ENCODE measurements around the gene NALCN. TPM values are rescaled to one million over a fixed set of nuclear protein-coding genes. Genes with fewer than 3 reads are reported as not detected.

NALCN gene
- total RNA-seq, 2 experiments from 2014 or later = not detected

DNA sequence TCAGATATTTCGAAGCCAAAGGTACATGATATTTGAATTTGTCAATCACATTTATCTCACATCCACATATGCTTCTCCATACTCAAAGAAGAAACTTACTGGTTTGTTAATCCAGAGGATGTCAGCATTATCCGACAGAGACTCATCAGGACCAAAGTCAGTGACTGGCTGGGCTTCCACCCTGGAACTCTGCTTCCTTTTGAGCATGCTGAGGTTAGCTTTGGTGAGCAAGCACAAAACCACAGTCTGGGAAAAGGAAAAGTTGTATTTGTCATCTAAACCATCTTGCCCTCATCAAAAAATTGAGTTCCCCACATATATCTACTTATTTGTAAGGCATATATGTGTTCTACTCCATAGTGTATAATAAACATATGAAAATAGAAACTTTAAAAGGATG, 17.4 kb downstream of the NALCN start:
- POLR2A ChIA-PET = no interaction called here

DNA sequence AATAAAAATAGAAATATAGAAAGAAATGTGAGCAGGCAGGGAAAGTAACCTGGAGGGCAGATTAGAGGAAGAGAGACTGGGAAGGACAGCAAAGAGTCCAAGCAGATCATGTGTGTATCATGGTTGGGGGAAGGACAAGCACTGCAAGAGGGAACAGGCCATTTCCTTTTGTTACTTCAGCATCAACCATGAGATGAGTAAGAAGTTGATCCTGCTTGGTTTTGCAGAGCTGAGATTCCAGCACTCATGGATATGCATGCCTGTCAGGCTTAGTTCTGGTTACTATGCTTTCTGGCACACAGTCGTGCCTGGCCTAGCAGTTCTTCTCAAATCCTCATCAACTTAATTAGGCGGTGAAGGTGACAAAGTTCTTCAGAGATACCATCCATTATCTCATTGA, 18.1 kb downstream of the NALCN start:
- Histone ChIP-seq H3K4me3 (ENCODE audit: low read length) (no peak overlapping the region), H3K9me3 (ENCODE audit: control insufficient read depth in 1 of 2, insufficient read depth in 1 of 2, low read length in 2 of 2) (no peaks in the 10 kb centered on the region), H3K27ac (ENCODE audit: low read depth in 1 of 2, low read length in 2 of 2) (no peak overlapping the region), H3K36me3 (ENCODE audit: insufficient read depth, low read length) (no peaks in the 10 kb centered on the region), H3K27me3 (ENCODE audit: control insufficient read depth in 1 of 2, insufficient read depth in 2 of 2, low read length in 2 of 2) (no peaks in the 10 kb centered on the region), H3K4me1 (ENCODE audit: insufficient read depth, low read length) (no peaks in the 10 kb centered on the region)
- DNase-seq (no peak), ATAC-seq (ENCODE audit: poor library complexity) (no peak)
- Mint-ChIP-seq H3K27me3 (no peaks in the 10 kb centered on the region), H3K27ac (no peak overlapping the region), H3K4me3 (no peak overlapping the region), H3K36me3 (ENCODE audit: low read depth) (no peaks in the 10 kb centered on the region), H3K4me1 (ENCODE audit: low read depth) (no peaks in the 10 kb centered on the region), H3K9me3 (no peaks in the 10 kb centered on the region)
- TF ChIP-seq, protein P1, sequence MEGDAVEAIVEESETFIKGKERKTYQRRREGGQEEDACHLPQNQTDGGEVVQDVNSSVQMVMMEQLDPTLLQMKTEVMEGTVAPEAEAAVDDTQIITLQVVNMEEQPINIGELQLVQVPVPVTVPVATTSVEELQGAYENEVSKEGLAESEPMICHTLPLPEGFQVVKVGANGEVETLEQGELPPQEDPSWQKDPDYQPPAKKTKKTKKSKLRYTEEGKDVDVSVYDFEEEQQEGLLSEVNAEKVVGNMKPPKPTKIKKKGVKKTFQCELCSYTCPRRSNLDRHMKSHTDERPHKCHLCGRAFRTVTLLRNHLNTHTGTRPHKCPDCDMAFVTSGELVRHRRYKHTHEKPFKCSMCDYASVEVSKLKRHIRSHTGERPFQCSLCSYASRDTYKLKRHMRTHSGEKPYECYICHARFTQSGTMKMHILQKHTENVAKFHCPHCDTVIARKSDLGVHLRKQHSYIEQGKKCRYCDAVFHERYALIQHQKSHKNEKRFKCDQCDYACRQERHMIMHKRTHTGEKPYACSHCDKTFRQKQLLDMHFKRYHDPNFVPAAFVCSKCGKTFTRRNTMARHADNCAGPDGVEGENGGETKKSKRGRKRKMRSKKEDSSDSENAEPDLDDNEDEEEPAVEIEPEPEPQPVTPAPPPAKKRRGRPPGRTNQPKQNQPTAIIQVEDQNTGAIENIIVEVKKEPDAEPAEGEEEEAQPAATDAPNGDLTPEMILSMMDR (IDR thresholded peaks at IDR 0.05) = no peak
- POLR2A ChIA-PET = no interaction called here
- CTCF ChIA-PET = no interaction called here
- intact Hi-C loops (cut with DNase I, micrococcal nuclease) = no loop called here

More for the DNA sequence above, 17.4 kb downstream of the NALCN start:
- no peaks in the 10 kb centered on the region for H3K4me1 Mint-ChIP-seq (ENCODE audit: low read depth)
- TF ChIP-seq, protein P1 (IDR thresholded peaks at IDR 0.05) = no peak
- ATAC-seq (ENCODE audit: poor library complexity) = no peak
- no peak overlapping the region for H3K27ac Mint-ChIP-seq
- Histone ChIP-seq H3K27ac (ENCODE audit: low read depth in 1 of 2, low read length in 2 of 2) (no peak overlapping the region), H3K4me1 (ENCODE audit: insufficient read depth, low read length) (no peaks in the 10 kb centered on the region), H3K4me3 (ENCODE audit: low read length) (no peak overlapping the region), H3K27me3 (ENCODE audit: control insufficient read depth in 1 of 2, insufficient read depth in 2 of 2, low read length in 2 of 2) (no peaks in the 10 kb centered on the region), H3K9me3 (ENCODE audit: control insufficient read depth in 1 of 2, insufficient read depth in 1 of 2, low read length in 2 of 2) (no peaks in the 10 kb centered on the region), H3K36me3 (ENCODE audit: insufficient read depth, low read length) (no peaks in the 10 kb centered on the region)
- intact Hi-C loops (cut with DNase I, micrococcal nuclease) = no loop called here
- DNase-seq = no peak
- CTCF ChIA-PET = no interaction called here
- H3K4me3 Mint-ChIP-seq = no peak overlapping the region
- no peaks in the 10 kb centered on the region for H3K36me3 Mint-ChIP-seq (ENCODE audit: low read depth)
- H3K27me3 Mint-ChIP-seq = no peaks in the 10 kb centered on the region
- H3K9me3 Mint-ChIP-seq = no peaks in the 10 kb centered on the region

DNA sequence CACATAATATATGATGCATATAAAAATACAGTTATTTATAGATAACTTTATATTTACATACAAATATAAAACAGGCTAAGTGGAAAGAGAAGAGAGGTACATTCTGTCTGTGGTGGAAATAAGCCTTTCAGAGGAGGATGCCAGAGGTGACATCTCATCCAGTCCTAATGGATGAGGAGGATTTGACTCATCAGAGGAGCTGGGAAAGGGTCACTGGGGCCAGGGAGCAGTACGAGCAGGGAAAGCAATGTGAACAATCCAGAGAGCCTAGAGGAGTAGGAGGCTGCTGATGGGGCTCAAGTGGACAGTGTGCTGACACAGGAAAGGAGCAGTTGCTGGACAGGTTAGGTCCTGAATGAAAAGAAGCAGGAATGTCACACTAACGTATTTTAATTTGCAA, 18.6 kb downstream of the NALCN start:
- H3K27ac Mint-ChIP-seq = no peak overlapping the region
- H3K9me3 ChIP-seq (ENCODE audit: control insufficient read depth in 1 of 2, insufficient read depth in 1 of 2, low read length in 2 of 2) = no peaks in the 10 kb centered on the region

More for the DNA sequence above, 18.6 kb downstream of the NALCN start:
- Mint-ChIP-seq H3K4me1 (ENCODE audit: low read depth) (no peaks in the 10 kb centered on the region), H3K36me3 (ENCODE audit: low read depth) (no peaks in the 10 kb centered on the region), H3K27me3 (no peaks in the 10 kb centered on the region), H3K4me3 (no peak overlapping the region), H3K9me3 (no peaks in the 10 kb centered on the region)
- TF ChIP-seq, protein P1 (IDR thresholded peaks at IDR 0.05) = no peak
- intact Hi-C loops (cut with DNase I, micrococcal nuclease) = no loop called here
- POLR2A ChIA-PET = no interaction called here
- ATAC-seq (ENCODE audit: poor library complexity) = no peak
- Histone ChIP-seq H3K27ac (ENCODE audit: low read depth in 1 of 2, low read length in 2 of 2) (no peak overlapping the region), H3K4me1 (ENCODE audit: insufficient read depth, low read length) (no peaks in the 10 kb centered on the region), H3K4me3 (ENCODE audit: low read length) (no peak overlapping the region), H3K27me3 (ENCODE audit: control insufficient read depth in 1 of 2, insufficient read depth in 2 of 2, low read length in 2 of 2) (no peaks in the 10 kb centered on the region), H3K36me3 (ENCODE audit: insufficient read depth, low read length) (no peaks in the 10 kb centered on the region)
- CTCF ChIA-PET = no interaction called here
- DNase-seq = no peak
